Calu3 (cell line): ENCODE data around the gene ENO1. TPM values are rescaled to one million over a fixed set of nuclear protein-coding genes. Genes with fewer than 3 reads are reported as not detected.

Experiments used
- BruUV-seq: library from RNA; stranded (reverse); fragments of 400-500 nt; replicated peaks from 2 replicates; lab custom pipeline; 2021; lab: Mats Ljungman, UMichigan
- CTCF ChIA-PET: fragments of 300-600 bp; sonication (Branson Sonifier 250); formaldehyde crosslinking; loops from one replicate; lab custom pipeline; 2022; ENCODE audit warnings: antibody characterized with exemption; lab: Charles Lee
- DNase-seq: peaks from one replicate; pipeline ENCODE4 v3.0.0; 2022
- H3K27ac Mint-ChIP-seq: one replicate; pipeline ENCODE4 v1.8.0; 2022; ENCODE audit warnings: mixed read lengths; ENCODE audit not compliant: unreplicated experiment
- H3K27me3 Mint-ChIP-seq: one replicate; pipeline ENCODE4 v1.8.0; 2022; ENCODE audit warnings: mixed read lengths; ENCODE audit not compliant: unreplicated experiment
- H3K36me3 Mint-ChIP-seq: one replicate; pipeline ENCODE4 v1.8.0; 2022; ENCODE audit warnings: mild to moderate bottlenecking, moderate library complexity, mixed read lengths; ENCODE audit not compliant: insufficient read depth, unreplicated experiment
- H3K4me1 Mint-ChIP-seq: one replicate; pipeline ENCODE4 v1.8.0; 2022; ENCODE audit warnings: mild to moderate bottlenecking, low read depth, mixed read lengths; ENCODE audit not compliant: unreplicated experiment
- H3K4me3 Mint-ChIP-seq: one replicate; pipeline ENCODE4 v1.8.0; 2022; ENCODE audit warnings: mild to moderate bottlenecking, low read depth, moderate library complexity, mixed read lengths; ENCODE audit not compliant: unreplicated experiment
- H3K9me3 Mint-ChIP-seq: one replicate; pipeline ENCODE4 v1.8.0; 2022; ENCODE audit warnings: low read depth, mixed read lengths; ENCODE audit not compliant: unreplicated experiment
- intact Hi-C: fragments of 100-400 bp; cut with micrococcal nuclease; formaldehyde crosslinking; loops from one replicate; pipeline ENCODE4 v1.10.0; 2022; ENCODE audit not compliant: unreplicated experiment
- total RNA-seq: library from RNA; stranded (reverse); gene quantifications from 2 replicates; pipeline ENCODE4 v1.2.3, GENCODE V29; 2022
- TF ChIP-seq, protein P1 (sequence below): fragments of 200-600 bp; IDR thresholded peaks from one replicate; pipeline ENCODE4 v1.8.0; 2022; ENCODE audit warnings: antibody characterized with exemption; ENCODE audit not compliant: unreplicated experiment

Gene ENO1
- total RNA-seq, 1 experiment from 2014 or later = 1,003 TPM

DNA sequence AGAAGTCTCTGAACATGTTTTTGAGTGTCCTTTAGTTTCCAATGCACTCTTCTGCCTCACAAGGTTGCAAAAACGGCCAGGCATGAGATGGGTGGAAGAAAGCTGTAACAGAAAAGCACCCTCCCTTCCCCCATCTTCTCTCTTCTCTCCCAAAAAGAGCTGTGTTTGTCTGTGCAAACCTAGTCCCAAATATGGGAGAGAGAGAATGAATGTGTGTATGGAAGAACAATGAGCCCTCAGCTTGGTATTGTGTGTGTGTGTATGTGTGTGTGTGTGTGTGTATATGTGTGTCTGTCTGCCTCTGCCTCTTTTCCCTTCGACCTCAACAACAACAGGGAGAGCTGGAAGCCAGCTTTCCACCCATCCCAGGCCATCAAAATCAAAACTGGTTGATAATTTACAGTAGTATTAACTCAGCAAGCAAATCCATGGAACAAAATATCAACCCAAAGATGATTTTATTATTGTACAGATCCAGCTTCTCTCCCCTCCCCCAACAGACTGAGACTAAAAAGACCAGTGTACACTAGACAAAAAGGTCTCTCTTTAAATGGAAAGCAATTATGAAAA, 62.8 kb downstream of the ENO1 start:
- no peaks in the 10 kb centered on the region for H3K27me3 Mint-ChIP-seq
- BruUV-seq = no TSS peak
- H3K4me1 Mint-ChIP-seq = peaks cover 39% of the 10 kb centered on the region
- intact Hi-C loops = loop anchor here (5.0 kb wide), 1 partner anchor 73 kb away; no protein-coding TSS in a partner anchor
- TF ChIP-seq, protein P1, sequence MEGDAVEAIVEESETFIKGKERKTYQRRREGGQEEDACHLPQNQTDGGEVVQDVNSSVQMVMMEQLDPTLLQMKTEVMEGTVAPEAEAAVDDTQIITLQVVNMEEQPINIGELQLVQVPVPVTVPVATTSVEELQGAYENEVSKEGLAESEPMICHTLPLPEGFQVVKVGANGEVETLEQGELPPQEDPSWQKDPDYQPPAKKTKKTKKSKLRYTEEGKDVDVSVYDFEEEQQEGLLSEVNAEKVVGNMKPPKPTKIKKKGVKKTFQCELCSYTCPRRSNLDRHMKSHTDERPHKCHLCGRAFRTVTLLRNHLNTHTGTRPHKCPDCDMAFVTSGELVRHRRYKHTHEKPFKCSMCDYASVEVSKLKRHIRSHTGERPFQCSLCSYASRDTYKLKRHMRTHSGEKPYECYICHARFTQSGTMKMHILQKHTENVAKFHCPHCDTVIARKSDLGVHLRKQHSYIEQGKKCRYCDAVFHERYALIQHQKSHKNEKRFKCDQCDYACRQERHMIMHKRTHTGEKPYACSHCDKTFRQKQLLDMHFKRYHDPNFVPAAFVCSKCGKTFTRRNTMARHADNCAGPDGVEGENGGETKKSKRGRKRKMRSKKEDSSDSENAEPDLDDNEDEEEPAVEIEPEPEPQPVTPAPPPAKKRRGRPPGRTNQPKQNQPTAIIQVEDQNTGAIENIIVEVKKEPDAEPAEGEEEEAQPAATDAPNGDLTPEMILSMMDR = no peak
- H3K9me3 Mint-ChIP-seq = no peaks in the 10 kb centered on the region
- H3K4me3 Mint-ChIP-seq = peak overlapping the region; percentile 81
- CTCF ChIA-PET = interaction anchor here (0.6 to 1.5 kb wide), 2 partner anchors 33 to 133 kb away, joined by 5 to 7 read pairs; no protein-coding TSS in a partner anchor
- peaks cover 30% of the 10 kb centered on the region for H3K36me3 Mint-ChIP-seq
- peak overlapping the region; percentile 89 for H3K27ac Mint-ChIP-seq
- DNase-seq = no peak

DNA sequence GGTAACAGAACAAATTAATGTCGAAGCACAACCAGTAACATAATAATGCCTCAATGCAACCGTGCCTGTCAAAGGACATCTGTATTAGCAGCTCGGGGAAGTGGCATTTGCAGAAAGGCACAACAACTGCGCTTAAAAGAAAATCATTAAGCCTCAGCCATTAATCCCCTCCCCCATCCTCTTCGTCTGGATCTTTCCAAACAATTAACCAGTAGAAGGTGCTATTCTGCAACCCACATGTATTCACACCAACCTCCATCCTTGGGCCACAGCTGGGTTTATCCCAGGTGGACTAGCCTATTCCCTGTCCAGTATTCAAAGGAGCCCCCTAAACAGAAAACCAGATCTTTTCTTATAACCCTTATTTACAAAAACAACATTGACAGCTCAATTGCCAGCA, 63.6 kb downstream of the ENO1 start:
- CTCF ChIA-PET = interaction anchor here (1.5 kb wide), 1 partner anchor 34 kb away, joined by 5 read pairs; no protein-coding TSS in a partner anchor
- H3K36me3 Mint-ChIP-seq = peaks cover 30% of the 10 kb centered on the region

DNA sequence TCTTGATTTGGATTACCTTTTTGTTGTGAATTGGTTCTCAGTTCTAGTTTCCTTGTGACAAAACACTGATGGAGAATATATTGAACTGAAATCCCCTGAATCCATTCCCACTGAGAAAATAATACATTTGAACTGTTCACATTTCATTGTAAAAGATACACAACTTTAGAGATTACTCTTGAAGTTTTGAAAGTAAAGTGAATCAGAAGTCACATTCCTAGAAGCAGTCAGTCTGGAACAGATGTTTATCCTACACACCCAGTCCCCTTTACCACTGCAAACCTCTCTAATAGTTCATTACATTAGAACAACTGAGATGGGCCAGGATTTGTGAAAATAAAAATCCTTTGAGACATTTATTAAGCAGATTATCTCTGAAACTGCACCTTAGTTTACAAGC, 64.5 kb downstream of the ENO1 start:
- H3K9me3 Mint-ChIP-seq = no peaks in the 10 kb centered on the region
- H3K36me3 Mint-ChIP-seq = peaks cover 30% of the 10 kb centered on the region
- DNase-seq = no peak
- BruUV-seq = no TSS peak
- H3K4me3 Mint-ChIP-seq = no peak overlapping the region
- CTCF ChIA-PET = interaction anchor here (1.3 kb wide), 1 partner anchor 74 kb away, joined by 4 read pairs; no protein-coding TSS in a partner anchor
- H3K27ac Mint-ChIP-seq = peak overlapping the region; percentile 12
- H3K4me1 Mint-ChIP-seq = peaks cover 39% of the 10 kb centered on the region
- no peaks in the 10 kb centered on the region for H3K27me3 Mint-ChIP-seq
- TF ChIP-seq, protein P1 = no peak
- intact Hi-C loops = no loop called here

More for the DNA sequence above, 63.6 kb downstream of the ENO1 start:
- Mint-ChIP-seq H3K9me3 (no peaks in the 10 kb centered on the region), H3K4me3 (peak overlapping the region; percentile 81), H3K4me1 (peaks cover 39% of the 10 kb centered on the region), H3K27ac (peak overlapping the region; percentile 89), H3K27me3 (no peaks in the 10 kb centered on the region)
- TF ChIP-seq, protein P1 = no peak
- intact Hi-C loops = loop anchor here (5.0 kb wide), 1 partner anchor 73 kb away; no protein-coding TSS in a partner anchor
- peak; percentile 7 for DNase-seq
- BruUV-seq = no TSS peak

DNA sequence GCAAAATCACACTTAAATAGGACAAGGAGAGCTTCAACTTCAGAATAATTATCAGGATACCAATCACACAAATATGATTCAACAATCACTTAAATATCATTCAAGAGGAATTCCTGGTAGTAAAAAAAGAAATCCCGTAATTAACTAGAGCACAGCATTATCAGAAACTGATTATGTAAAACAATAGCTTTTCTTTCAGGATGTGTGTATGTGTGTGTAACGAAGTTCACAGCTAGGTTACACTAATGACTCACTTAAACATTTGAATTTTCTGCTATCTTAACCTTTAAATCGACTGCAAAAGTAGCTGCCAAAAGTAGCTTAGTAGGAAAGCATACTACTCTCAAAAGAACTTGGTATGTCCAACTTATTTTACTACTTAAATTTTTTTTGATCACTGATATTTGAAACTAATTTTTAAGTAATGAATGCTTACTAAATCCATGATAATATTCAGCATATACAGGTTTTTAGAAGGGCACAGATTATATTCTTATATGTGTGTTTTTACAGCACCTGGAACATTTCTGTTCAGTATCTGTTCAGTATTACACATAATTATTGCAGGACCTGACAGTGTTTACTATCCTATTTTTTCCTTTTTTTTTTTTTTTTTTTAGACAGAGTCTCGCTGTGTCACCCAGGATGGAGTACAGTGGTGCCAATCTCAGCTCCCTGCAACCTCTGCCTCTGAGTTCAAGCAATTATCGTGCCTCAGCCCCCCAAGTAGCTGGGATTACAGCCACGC, 65.3 kb downstream of the ENO1 start:
- Mint-ChIP-seq H3K4me3 (peak overlapping the region; percentile 52), H3K9me3 (no peaks in the 10 kb centered on the region), H3K4me1 (peaks cover 36% of the 10 kb centered on the region), H3K27ac (peak overlapping the region; percentile 88), H3K27me3 (no peaks in the 10 kb centered on the region), H3K36me3 (peaks cover 27% of the 10 kb centered on the region)
- TF ChIP-seq, protein P1 = no peak
- intact Hi-C loops = no loop called here
- no peak for DNase-seq
- CTCF ChIA-PET = interaction anchor here (0.5 to 1.4 kb wide), 4 partner anchors 36 to 900 kb away, joined by 3 to 5 read pairs (median 4); no protein-coding TSS in a partner anchor
- no TSS peak for BruUV-seq
